T1000 (cell line): ENCODE data around the gene FN3KRP.

Experiments used
- DNase-seq: peaks from one replicate; lab custom pipeline; 2025; ENCODE audit warnings: mixed read lengths; lab: John Stamatoyannopoulos, UW

The FN3KRP gene

DNA sequence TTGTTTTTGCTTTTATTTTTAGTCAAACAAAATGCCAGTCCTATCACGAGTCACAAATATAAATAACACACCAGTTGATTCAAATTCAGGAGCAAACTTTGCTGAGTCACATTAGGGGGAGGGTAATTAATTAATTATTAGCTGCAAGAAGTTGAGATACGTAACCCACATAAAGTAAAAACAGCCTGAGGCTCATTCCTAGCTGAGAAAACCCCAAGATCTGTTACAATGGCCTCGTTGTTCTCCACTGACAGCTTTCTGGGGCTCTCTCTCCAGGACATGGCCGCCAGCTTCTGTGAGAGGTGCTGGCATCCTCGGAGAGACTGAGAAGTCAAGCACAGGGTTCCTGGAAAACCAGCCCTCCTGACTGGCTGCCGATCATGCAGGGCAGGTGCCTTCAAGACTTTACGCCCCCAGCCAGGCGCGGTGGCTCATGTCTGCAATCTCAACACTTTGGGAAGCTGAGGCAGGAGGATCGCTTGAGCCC lies 29.1 kb upstream of the FN3KRP start:
- DNase-seq, result no peak

DNA sequence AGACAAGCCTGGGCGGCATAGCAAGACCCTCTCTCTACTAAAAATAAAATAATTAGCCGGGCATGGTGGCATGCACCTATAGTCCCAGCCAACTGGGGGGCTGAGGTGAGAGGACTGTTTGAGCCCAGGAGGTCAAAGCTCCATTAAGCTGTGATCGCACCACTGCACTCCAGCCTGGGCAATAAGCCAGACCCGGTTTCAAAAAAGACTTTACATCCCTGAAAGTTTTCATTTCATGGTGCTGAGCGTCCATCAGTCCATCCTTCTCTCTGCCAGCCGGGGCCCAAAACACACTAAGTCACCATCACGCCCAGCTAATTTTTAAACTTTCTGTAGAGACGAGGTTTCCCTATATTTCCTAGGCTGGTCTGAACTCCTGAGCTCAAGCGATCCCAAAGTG lies 28.6 kb upstream of the FN3KRP start:
- no peak for DNase-seq

DNA sequence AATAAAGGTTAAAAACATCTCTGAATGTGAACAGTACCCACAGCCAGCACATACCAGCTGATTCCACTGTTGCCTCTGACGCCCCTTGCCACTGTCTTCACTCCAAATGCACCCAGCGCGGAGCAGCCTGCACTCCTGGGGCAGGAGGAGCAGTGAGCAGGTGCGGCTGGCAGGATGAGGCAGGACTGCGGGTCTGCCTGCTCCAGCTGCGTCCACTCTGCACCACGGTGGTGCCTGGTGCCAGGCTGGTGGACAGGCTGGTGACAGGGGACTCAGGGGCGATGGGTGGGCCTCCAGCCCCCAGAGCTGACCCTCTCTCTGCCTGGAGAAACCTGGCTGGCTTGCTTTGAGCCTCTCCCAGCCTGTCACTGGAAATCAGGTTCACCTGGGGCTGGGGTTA lies 27.4 kb upstream of the FN3KRP start:
- DNase-seq, result no peak

DNA sequence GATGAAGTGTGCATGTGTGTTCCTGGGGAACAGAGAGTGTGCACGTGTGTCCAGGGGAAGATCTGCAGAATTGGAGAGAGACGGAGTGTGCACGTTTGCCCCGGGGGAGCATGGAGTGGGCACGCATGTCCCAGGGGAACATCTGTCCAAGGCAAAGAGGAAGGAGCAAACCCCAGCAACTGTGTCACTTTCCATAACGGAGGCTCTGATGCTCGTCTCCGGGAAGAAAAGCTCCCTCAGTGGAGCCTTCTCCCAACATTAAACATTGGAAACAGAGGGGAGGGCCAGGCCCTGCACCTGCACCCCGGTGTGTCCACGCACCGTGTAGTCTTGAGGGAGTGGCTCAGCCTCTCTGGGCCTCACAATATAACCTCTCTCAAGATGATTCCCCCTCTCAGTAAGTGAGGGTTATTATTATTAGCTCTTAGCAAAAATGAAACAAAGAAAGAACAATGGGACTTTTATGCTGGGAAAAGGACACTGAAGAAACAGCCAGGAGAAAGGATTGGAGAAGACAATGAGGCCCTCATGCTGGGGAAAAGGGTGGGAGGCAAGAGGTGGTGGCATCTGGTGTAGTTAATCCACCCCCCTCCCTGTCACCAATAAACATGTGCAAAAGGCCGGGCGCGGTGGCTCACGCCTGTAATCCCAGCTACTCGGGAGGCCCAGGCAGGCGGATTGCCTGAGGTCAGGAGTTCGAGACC lies 25.6 kb upstream of the FN3KRP start:
- DNase-seq, result no peak

DNA sequence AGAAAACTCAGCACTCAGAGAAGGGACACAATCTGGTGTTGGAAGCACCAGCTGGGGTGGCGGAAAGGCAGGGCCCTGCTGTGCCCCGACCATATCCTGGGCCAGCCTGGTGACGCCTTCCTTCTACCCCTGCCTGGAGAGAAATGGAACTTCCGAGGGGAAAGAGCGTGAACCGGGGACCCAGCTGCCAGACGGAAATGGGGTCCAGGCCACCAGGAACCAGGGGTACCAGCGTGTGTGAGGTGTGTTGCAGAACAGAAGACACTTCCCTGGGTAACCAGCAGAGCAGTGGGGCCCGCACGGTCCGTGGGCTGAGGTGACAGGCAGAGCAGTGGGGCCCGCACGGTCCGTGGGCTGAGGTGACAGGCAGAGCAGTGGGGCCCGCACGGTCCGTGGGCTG lies 24.8 kb upstream of the FN3KRP start:
- DNase-seq, result no peak

DNA sequence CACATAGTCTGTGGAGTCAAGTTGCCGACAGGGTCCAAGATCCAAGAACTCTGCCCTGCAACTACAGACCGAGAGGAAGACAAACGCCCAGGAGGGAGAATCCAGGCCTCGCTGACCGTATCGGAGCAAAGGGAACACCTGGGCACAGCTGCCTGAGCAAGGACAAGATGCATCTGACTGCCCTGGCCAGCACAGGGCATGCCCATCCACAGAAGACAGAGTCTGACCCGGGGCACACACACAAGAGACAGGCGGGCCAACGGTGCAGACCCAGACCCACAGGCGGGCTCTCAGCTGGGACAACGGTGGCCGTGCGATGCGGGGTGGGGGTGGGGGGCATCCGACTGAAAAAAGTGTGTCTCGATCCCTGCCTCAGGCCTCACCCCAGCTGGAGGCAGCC lies 24.2 kb upstream of the FN3KRP start:
- DNase-seq, result no peak

DNA sequence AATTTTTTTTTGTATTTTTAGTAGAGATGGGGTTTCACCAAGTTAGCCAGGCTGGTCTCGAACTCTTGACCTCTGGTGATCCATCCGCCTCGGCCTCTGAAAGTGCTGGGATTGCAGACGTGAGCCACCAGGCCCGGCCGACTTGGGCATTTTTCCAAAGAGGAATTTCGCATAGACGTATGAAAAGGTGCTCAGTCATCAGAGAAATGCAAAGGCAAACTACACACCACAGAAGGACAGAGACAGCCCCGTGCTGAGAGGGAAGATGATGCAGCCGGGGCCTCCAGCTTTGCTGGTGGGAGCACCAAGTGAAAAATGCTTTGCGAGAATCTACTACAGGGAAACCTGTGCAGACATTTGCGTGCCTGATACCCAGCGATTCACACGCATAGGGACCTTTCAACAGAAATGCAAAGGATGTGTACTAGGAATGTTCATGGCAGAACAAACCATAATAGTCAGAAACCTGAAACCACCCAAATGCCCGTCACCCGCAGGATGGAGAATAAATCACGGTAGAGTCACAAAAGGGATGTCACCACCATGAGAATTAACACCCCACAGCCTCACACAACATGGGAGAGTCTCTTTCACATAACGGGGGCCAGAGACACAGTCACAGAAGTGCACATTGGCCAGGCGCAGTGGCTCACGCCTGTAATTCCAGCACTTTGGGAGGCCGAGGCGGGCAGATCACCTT lies 23.2 kb upstream of the FN3KRP start:
- no peak for DNase-seq

DNA sequence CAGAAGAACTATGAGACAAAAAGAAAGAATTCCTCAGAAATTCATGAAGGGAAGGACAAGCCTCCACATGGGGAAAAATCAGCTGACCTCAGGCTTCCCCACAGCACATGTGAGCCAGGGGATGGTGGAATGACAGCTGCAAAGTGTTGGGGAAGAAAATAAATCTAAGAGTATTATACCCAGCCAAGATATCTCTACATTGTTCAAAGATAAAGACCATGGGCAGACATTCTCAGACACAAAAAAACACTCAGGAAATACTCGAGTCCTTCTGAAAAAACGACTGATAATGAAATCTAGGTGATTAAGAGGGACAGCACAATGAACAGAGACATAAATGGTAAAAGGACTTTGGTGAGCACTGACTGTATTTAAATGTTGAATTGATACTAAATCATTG lies 21.9 kb upstream of the FN3KRP start:
- no peak for DNase-seq

DNA sequence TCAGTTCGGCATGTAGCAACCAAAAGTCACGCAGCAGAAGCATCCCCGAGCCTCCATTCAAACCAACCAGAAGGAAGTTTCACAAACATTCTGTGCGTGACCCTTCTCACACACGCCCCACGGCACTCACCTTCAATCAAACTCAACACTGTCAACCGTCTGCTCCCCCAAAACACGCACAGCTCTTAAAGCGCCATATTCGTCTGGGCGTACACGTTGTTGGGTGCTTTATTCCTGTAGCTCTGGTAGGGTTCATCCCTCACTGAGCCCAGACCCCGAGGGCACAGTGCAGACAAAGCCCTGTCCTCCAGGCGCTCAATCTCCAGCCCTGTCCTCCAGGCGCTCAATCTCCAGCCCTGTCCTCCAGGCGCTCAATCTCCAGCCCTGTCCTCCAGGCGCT lies 20.2 kb upstream of the FN3KRP start:
- no peak for DNase-seq

DNA sequence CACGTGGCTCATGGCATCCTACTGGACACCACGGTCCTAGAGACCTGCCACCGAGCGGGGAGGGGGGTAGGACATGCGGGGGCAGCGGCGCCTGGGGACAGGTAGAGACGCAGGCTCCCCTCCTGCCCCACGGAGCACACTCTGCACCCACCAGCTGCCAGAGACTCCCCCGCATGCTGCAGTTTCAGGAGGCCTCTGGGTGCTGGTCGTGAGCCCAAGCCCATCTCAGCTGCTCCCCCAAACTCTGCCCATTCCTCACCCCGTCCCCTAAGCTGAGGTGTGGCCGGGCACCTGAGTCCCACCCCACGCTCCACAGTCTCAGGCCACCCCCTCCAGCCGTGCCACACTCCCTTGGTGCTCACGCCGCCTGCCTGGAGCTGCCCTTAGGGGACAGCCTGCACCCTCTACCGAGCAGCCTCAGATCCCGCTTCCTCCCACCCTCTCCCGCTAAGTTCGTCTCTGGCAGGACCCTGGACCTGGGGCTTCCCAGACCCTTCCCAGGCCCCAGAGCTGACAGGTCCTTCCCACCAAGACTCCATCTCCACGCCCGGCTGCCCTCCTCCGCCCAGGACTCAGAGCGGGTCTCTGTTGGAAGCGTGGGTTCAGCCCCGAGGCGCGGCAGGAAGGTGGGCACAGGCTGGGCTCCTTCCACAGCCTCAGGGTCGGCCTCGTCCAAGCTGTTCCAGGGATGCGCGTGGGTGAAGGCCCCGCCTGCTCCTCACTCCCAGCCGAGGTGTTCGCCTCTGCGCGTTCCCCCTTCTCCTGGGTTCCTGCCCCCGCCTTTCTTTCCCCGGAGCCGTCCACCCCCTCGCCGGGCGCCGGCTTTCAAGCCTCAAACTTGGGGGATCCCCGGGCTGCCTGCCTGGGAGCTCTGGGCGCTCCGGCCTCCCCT lies 19.3 kb upstream of the FN3KRP start:
- DNase-seq, result no peak

DNA sequence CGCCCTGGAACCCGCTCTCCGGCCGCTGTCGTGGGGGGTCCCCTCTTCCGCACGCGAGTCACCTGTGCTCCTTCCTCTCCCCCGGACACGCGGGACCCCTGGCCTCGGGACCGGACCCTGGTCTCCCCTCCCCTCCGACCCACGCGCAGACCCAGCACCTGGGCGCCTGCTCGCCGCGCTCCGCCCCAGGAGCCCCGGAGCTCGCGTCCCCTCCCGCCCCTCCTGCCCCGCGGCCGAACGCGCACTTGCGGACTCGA lies 18.8 kb upstream of the FN3KRP start:
- no peak for DNase-seq

DNA sequence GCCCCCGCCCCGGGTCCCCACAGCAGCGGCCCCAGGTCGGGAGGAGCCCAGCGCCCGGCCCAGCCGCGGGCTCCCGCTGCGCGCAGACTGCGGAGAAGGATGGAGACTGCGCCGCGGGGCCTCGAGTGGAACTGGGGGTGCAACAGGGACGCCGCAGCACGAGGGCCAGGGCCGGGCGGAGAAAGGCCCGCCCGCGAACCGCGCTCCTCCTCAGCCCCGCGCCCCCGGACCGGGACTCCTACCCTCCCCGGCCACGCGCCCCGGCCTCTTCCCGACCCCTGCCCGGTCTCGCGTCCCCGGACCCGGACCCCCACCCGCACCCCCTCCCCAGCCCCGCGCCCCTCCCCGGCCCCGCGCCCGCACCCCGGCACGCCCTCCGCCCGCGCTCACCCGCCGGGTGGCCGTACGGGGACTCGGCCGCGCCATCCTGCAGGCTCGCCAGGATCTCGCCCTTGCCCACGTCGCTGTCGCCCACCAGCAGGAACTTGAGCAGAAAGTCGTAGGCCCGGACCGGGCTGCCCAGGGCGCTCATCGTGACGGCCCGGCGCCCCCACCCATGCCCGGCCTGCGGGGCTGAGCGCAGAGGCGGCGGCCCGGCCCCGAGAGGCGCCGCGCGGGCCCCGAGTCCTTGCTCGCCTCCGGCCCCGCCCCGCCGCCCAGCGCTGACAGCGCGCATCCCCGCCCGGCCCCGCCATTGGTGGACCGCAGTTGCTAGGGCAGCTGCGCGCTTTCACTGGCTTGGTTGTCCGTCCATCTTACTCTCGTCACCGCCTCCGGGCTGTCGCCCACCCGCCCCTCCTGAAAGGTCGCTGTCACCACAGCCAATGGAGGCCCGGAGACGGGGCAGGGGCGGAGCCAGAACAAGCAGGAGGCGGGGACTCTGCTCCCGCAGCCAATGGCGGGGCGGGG lies 18.2 kb upstream of the FN3KRP start, which contains the start of gene RAB40B:
TSS of gene RAB40B (minus strand) at position 634 of the 909 bp plus-strand sequence. CDS start at position 532, 102 bp downstream.
- peak; percentile 99 for DNase-seq

DNA sequence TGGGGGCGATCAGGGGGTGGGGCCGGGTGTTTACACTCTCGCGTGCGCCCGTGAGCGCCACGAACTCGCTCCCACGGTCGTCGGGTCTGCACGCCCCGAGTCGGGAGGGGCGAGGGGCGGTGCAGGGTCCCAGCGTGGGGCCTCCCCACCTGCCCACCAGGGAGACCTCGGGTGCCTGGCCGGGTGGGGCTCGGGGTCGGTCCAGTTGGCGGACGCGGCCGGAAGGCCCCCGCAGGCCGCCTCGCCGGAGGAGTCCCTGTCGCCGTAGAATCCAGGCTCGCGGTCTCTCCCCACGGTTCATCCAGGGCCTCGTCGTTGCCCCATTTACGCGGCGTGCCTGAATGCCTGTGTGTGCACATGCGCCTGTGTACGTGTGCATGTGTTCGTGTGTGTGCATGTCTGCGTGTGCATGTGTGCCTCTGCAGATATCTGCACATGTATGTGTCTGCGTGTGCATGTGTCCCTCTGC lies 17.5 kb upstream of the FN3KRP start:
- no peak for DNase-seq

DNA sequence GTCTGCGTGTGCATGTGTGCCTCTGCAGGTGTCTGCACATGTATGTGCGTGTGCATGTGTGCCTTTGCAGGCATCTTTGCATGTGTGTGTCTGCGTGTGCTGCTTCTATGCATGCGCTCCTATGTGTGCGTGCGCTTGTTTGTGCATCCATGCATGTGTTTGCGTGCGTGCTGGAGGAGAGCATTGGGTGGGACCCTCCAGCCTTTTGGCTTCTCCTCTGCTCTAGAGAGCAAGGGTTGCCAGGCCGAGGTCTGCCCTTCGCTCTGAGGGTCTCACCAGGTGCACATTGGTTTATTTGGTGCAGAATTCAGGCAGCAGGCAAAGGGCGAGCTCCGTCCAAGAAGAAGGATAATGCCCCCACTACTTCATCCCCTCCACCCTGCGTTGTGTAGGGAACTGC lies 17.0 kb upstream of the FN3KRP start:
- DNase-seq, result no peak

DNA sequence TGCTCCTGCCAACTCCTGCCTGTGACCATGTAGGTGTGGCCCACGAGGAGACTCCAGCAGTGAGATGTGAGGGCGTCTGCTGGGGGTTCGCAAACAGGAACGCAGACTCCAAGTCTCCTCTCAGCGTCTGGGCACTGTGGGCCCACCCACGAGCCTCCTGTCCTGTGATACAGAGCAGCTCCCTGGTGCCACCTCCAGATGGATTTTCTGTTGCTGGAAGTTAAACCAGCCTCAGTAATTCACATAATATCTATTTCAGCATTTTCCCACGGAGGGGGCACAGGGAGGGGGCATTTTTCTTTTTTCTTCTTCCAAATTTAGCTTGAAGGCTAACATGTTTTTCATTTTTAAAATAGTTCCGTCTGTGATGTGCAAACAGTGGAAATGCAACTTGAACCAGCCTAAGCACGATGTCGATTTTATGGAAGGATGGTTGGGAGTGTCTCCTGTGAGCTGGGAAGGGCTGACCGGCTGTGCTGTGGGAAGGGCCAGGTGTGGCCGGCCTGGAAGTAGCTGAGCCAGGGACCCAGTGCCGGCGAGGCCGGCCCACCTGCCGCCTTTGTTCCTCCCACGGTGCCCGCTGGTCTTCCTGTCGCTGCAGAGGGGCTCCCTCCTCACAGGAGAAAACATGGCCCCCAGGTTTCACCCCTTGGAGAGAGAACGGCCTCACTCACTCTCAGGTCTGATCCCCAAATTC lies 14.1 kb upstream of the FN3KRP start:
- DNase-seq, result no peak

DNA sequence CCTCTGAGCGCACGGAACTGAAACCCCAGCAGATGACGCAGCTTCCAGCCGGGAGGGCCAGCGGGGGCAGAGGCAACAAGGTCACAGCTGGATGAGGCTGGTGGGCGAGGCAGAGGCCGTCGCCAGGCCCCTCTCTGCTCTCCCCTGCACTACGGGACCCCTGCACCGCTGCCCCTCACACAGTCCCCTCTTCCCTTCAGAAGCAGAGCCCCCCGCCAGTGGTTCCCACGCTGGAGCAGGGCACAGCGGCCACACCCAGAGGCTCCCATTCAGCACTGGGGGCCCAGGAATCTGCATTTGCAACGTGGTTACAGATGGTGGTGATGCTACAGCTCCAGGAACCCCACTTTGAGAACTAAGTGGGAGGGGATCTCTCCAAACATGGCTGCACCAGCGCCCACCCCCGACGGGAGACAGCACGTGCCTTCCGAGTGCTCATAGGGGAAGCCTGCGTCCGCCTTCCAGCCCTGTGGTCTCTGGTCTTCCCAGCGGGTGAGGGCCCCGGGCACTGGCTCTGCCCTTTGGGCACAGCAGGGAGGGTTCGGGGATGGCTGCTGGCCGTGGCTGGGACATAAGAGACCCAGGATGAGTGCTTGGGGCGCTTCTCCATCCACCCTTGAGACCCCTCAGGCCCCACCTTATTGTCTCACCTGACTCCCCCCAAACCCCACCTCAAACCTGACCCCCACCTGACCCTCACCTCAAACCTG lies 13.3 kb upstream of the FN3KRP start:
- DNase-seq, result no peak

DNA sequence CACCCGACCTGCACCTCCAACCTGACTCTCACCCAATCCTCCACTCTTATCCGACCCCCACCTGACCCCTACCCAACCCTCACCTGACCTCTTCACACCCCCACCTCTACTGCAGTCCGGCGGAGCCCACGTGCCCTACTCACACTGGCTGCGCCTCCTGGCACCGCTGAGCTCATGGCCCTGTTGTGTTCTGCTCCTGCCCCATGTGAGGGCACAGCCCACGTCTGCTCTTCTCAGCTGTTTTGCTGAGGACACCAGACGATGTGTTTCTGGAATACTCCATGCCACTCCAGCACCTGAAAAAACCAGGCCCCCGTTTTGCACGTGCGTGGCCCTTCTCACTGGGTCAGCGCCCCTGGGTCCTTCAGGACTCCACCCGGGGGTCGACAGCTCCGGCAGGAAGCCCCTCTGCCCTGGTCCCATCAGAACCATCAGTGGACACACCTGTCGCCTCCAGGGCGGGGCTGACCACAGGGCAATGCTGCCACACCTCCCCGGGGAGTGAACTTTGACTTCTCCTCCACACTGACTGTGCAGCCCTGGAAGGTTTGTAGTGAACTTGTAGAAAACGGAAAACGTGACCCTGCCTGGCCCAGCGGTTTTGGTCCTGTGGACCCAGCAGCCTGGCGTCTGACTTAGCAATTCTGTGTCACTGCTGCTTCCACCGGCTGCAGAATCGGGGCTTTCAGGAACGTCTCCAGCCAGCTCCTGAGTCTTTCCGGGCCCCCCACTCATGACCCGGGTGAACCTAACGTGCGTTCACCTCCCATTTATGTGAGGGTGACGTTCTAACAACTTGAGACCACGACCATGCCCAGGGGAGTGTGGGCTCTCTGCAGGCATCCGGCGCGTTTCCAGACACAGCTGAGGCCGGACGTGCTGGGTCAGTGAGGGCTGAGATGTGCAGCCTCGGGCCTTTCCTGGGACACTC lies 12.3 kb upstream of the FN3KRP start:
- DNase-seq, result no peak

DNA sequence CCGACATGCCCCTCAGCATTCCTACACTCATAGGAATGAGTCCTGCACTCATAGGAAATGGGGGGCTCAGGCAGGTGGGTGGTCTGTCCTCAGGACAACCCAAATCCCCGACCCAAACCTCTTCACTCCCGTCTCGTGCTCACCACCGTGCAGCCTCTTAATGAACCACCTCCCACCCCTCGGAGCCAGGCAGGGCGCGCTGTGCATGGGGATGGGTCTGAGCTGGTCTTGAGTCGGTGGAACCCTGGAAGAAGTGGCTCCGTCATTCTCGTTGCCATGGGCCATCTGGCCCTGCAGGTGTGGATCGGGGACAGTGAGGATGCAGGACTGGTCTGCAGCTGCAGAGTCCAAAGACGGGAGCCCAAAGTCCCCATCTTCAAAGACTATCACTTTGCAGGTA lies 11.6 kb upstream of the FN3KRP start:
- no peak for DNase-seq

DNA sequence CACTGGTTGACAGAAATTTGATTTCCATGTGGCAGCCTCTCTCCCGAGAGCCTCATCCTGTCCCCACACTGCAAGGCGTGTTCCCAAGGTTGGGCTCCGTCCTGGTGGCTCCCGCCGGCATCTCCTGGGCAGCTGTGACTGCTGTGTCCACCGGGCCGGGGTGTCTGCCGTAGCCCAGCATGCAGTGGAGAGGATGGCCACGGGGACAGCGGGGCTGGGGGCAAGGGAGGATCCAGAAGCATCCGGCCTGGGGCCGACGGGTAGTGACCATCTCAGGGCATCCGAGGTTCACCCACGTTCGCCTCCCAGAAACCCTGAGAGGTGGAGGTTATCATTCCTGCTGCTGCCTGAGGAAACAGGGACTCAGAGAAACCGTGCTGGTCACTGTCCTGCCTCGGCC lies 10.8 kb upstream of the FN3KRP start:
- DNase-seq, result no peak
